Endometrium (tissue), 2 donors: ENCODE measurements around the gene L3MBTL2.

ENCODE experiments used
- FAIRE-seq: peaks from 2 replicates; lab custom pipeline; 2012; peaks lifted over from hg19 to GRCh38; lab: Jason Lieb, UNC
- donor health status: control.
- donor health status: control.

The L3MBTL2 gene

DNA sequence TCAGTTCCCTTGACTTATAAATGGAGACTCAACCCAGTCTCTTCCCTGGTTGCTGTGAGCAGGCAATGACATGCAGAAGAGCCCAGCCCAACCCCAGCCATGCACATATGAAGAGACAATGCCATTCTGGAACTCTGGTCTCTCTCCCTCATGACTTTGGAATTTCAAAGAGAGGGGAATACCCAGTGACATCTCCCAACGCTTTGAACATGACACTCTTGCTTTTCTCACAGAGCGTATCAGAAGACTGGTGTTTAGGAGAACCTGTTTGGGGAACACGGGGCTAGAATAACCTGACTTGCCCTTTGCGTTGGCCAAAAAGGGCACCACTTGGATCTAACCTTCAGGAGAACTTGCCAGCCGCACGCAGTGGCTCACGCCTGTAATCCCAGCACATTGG, 68.0 kb downstream of the L3MBTL2 start:
- FAIRE-seq: no peak

GRCh38 chr22:41274856-41275255, 69.7 kb downstream of the L3MBTL2 start:
- FAIRE-seq: no peak

GRCh38 chr22:41280065-41280464, 75.0 kb downstream of the L3MBTL2 start:
- FAIRE-seq: no peak

- FAIRE-seq: no peak
These were observed 75.7 kb downstream of the L3MBTL2 start for GRCh38 chr22:41280854-41281253.
